Ascending aorta (tissue), 2 donors: ENCODE results near the gene ADRM1. TPM values are rescaled to one million over a fixed set of nuclear protein-coding genes. Genes with fewer than 3 reads are reported as not detected.

ENCODE experiments used
- DNase-seq, 2 donors: peaks; one replicate each; pipeline ENCODE4 v3.0.0-alpha.2; 2019; ENCODE audit warnings: low spot score in 2 of 2
- H3K27ac ChIP-seq, 2 donors: fragments of 200-600 bp; sonication (generic); one replicate each; pipeline ENCODE4 v1.5.1; 2016 to 2017; ENCODE audit warnings: mild to moderate bottlenecking in 1 of 2
- H3K27me3 ChIP-seq: fragments of 200-600 bp; sonication (generic); one replicate; pipeline ENCODE4 v1.5.1; 2017
- H3K36me3 ChIP-seq, 2 donors: fragments of 200-600 bp; sonication (generic); one replicate each; pipeline ENCODE4 v1.5.1; 2016
- H3K4me1 ChIP-seq, 2 donors: fragments of 200-600 bp; sonication (generic); one replicate each; pipeline ENCODE4 v1.5.1; 2016 to 2017; ENCODE audit warnings: mild to moderate bottlenecking in 1 of 2
- H3K4me3 ChIP-seq, 2 donors: fragments of 200-600 bp; sonication (generic); one replicate each; pipeline ENCODE4 v1.5.1; 2016 to 2017; ENCODE audit warnings: mild to moderate bottlenecking in 1 of 2
- H3K9me3 ChIP-seq, 2 donors: fragments of 200-600 bp; sonication (generic); one replicate each; pipeline ENCODE4 v1.5.1; 2016
- CTCF ChIP-seq, 3 experiments: fragments of 200-600 bp in 2 of 3; fragments of 450-650 bp in 1 of 3; sonication (generic) in 2 of 3; IDR thresholded peaks; one replicate each; pipeline ENCODE4 v1.5.1; 2016 to 2019; ENCODE audit warnings: antibody characterized with exemption in 3 of 3, mild to moderate bottlenecking in 1 of 3, moderate library complexity in 1 of 3
- intact Hi-C: fragments of 100-400 bp; cut with DNase I; formaldehyde crosslinking; loops from one replicate; pipeline ENCODE4 v1.15.1; 2023
- total RNA-seq: library from RNA; depleted of rRNA; stranded (reverse); fragments of >200 nt; gene quantifications from one replicate; pipeline ENCODE4 v1.1.0, GENCODE V29; 2016

The ADRM1 gene
- total RNA-seq, 1 donor from 2014 or later: 236 TPM

DNA sequence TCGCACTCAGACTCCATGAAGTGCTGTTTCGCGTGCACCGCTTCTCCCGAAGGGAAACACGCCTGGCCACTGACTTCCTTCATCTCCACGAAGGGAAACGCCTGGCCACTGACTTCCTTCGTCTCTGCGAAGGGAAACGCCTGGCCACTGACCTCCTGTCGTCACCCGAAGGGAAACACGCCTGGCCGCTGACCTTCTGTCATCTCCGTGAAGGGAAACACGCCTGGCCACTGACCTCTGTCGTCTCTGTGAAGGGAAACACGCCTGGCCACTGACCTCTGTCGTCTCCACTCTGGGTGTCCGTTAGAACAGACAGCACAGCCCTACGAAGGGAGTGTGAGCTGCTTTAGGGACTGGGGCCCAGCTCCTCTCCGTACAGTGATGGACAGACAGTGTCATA, 17.1 kb upstream of the ADRM1 start:
- Histone ChIP-seq H3K4me3 (no peak overlapping the region), H3K4me1 (no peaks in the 10 kb centered on the region), H3K9me3 (no peaks in the 10 kb centered on the region), H3K27ac (no peak overlapping the region), H3K36me3 (peaks cover 66 to 91% of the 10 kb centered on the region in 2 donors), H3K27me3 (no peaks in the 10 kb centered on the region)
- no peak for DNase-seq
- intact Hi-C loops: no loop called here
- TF ChIP-seq CTCF (IDR thresholded peaks at IDR 0.05): no peak

GRCh38 chr20:62286493-62287064, 16.2 kb upstream of the ADRM1 start:
- Histone ChIP-seq H3K36me3 (peaks cover 66 to 91% of the 10 kb centered on the region in 2 donors), H3K4me3 (no peak overlapping the region), H3K27me3 (no peaks in the 10 kb centered on the region), H3K9me3 (no peaks in the 10 kb centered on the region), H3K4me1 (no peaks in the 10 kb centered on the region), H3K27ac (no peak overlapping the region)
- intact Hi-C loops: no loop called here
- no peak for DNase-seq
- TF ChIP-seq CTCF (IDR thresholded peaks at IDR 0.05): no peak

GRCh38 chr20:62287129-62287528, 15.7 kb upstream of the ADRM1 start:
- Histone ChIP-seq H3K4me1 (no peaks in the 10 kb centered on the region), H3K9me3 (no peaks in the 10 kb centered on the region), H3K4me3 (no peak overlapping the region), H3K27ac (no peak overlapping the region), H3K36me3 (peaks cover 66 to 91% of the 10 kb centered on the region in 2 donors), H3K27me3 (no peaks in the 10 kb centered on the region)
- intact Hi-C loops: no loop called here
- no peak for TF ChIP-seq CTCF (IDR thresholded peaks at IDR 0.05)
- no peak for DNase-seq

DNA sequence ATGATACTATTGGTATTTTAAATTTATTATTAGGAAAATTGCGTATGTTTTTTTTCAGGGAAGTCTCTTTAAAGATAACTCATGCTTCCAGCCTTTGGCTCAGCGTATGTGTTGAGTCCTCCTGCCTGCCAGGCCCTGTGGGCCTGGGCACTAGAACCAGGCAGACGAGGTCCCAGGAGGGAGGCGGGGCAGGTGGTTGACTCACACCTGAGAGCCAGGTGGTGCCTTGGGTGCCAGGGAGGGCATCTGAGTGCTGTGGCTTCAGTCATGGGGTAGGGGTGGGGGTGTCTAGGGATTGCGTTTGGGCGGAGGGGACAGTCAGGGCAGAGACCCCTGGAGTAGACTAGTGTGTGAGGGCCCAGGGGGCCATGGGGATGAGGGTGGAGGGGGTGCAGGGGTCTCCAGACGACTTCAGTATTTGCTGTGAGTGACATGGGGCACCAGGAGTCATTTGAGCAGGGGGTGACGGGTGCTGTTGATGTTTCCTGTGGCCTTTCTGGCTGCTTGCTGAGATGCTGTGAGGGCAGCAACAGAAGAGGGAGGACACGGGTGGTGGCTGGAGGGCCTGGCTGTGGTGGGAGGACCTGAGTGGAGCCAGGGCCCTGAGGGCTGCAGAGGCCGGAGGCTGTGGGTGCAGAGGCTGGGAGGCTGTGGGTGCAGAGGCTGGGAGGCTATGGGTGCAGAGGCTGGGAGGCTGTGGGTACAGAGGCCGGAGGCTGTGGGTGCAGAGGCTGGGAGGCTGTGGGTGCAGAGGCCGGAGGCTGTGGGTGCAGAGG, 14.8 kb upstream of the ADRM1 start:
- no peak overlapping the region for H3K27ac ChIP-seq
- TF ChIP-seq CTCF (IDR thresholded peaks at IDR 0.05): no peak
- H3K27me3 ChIP-seq: no peaks in the 10 kb centered on the region
- intact Hi-C loops: no loop called here
- H3K4me3 ChIP-seq: no peak overlapping the region
- no peaks in the 10 kb centered on the region for H3K4me1 ChIP-seq
- H3K9me3 ChIP-seq: no peaks in the 10 kb centered on the region
- DNase-seq: no peak
- H3K36me3 ChIP-seq: peaks cover 66 to 88% of the 10 kb centered on the region in 2 donors

- Histone ChIP-seq H3K36me3 (peaks cover 66 to 86% of the 10 kb centered on the region in 2 donors), H3K27me3 (no peaks in the 10 kb centered on the region), H3K4me3 (no peak overlapping the region), H3K4me1 (no peaks in the 10 kb centered on the region), H3K27ac (no peak overlapping the region), H3K9me3 (no peaks in the 10 kb centered on the region)
- intact Hi-C loops: no loop called here
- TF ChIP-seq CTCF (IDR thresholded peaks at IDR 0.05): no peak
- DNase-seq: no peak
Measured at GRCh38 chr20:62288535-62289105, 14.2 kb upstream of the ADRM1 start.
